ENCODE data around the gene BRINP3. TPM values are rescaled to one million over a fixed set of nuclear protein-coding genes. Genes with fewer than 3 reads are reported as not detected.

The BRINP3 gene
- total and polyA plus RNA-seq, 11 donors, result 0.15 to 2.7 (median 0.41) TPM; not detected in 3

GRCh38 chr1:190479516-190479915, 1.9 kb upstream of the BRINP3 start:
- ATAC-seq (peak in 1 of 4 donors; percentile 36), DNase-seq (peak in 1 of 5 donors; percentile 16)
- WGBS, 4 donors, result 33 to 51% (median 40%) methylated on average over 4 of the region's 4 CpGs
- TF ChIP-seq POLR2A (IDR thresholded peaks at IDR 0.05) (no peak), CTCF (IDR thresholded peaks at IDR 0.05) (peak in 1 of 12 donors; percentile 4)
- Histone ChIP-seq H3K27ac (no peak overlapping the region), H3K27me3 (peaks cover 0 to 45% (median 27%) of the 10 kb centered on the region in 9 donors), H3K4me3 (no peak overlapping the region), H3K36me3 (no peaks in the 10 kb centered on the region), H3K4me1 (peaks cover 0 to 10% (median 0%) of the 10 kb centered on the region in 12 donors), H3K9me3 (no peaks in the 10 kb centered on the region)
- intact Hi-C loops (cut with DNase I), result no loop called here

DNA sequence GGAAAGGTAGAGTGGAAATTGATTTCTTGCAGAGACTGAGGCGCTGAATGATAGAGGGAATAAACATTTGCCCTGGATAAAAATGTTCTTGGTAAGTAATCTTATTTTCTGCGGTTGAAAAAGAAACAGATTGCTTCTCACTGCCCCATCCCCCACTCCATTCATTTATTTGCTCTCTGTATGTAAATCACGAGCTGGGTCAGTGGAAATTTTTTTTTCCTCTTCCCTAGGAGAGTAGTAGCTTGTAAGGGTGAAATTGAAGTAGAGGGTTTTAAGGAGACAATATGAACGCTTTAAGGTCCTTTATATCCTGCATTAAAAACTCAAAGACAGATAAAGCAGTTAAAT, 1.4 kb upstream of the BRINP3 start:
- H3K9me3 ChIP-seq, result no peaks in the 10 kb centered on the region
- intact Hi-C loops (cut with DNase I), result no loop called here
- TF ChIP-seq CTCF (IDR thresholded peaks at IDR 0.05), result no peak
- no peak for TF ChIP-seq POLR2A (IDR thresholded peaks at IDR 0.05)
- H3K36me3 ChIP-seq, result no peaks in the 10 kb centered on the region
- H3K27me3 ChIP-seq, result peaks cover 0 to 47% (median 30%) of the 10 kb centered on the region in 9 donors
- H3K4me3 ChIP-seq, result peak overlapping the region in 9 of 12 donors; percentile 17 to 55 (median 34)
- no peak for DNase-seq
- ATAC-seq, result no peak
- 8 to 9% (median 8%) methylated on average over 4 of the region's 4 CpGs for whole genome bisulfite sequencing, 4 donors
- peaks cover 0 to 10% (median 0%) of the 10 kb centered on the region in 12 donors for H3K4me1 ChIP-seq
- H3K27ac ChIP-seq, result no peak overlapping the region

DNA sequence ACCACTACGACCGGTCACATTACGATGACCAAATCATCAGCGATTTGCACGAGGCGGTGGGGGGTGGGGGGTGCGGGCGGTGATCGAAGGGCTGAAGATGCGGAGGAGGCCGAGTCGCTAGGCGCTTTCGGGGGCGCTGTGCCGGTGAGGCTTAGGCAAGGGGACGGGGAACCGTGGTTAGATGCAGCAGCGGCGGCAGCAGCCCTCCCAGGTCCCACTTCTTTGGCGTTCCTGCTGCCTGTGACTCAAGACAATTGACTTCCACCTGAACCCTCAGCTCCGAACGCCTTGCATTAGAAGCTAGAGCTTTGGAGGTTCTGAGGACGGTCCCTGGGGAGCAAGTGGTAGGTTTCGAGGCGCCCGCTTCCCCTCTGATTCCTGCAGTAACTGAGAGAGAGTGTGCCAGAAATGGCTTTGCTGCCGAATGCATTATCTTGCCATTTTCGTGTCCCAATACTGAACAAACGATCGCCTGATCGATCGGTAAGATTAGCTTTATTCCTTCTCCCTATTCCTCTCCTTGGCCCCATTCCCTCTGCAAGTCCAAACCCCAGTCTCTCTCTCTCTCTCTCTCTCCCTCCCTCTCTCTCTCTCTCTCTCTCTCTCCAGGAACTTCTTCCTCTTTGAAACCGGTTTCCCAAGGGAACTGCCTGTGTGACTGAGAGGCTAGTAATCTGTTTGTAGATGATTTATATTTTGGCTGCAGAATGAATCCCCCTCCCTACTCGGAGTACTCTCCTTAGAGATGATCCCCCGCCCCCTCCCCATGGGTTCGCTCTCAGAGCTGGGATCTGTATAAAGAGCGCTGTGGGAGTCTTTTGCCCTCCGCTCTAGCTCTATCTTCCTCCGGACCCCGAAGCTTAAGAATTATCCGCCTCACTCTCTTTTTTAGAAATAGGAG, 735 bp upstream of the BRINP3 start:
- H3K4me1 ChIP-seq, result peaks cover 0 to 10% (median 0%) of the 10 kb centered on the region in 12 donors

More for the DNA sequence above, 735 bp upstream of the BRINP3 start:
- DNase-seq (peak in 1 of 5 donors; percentile 16), ATAC-seq (peak in 3 of 4 donors; percentile 49 to 53 (median 50))
- 1 to 2% (median 2%) methylated on average over 35 to 42 of the region's 42 CpGs for WGBS, 4 donors
- peak overlapping the region in 10 of 12 donors; percentile 17 to 55 (median 33) for H3K4me3 ChIP-seq
- intact Hi-C loops (cut with DNase I), result no loop called here
- H3K27me3 ChIP-seq, result peaks cover 0 to 49% (median 30%) of the 10 kb centered on the region in 9 donors
- no peaks in the 10 kb centered on the region for H3K36me3 ChIP-seq
- TF ChIP-seq CTCF (IDR thresholded peaks at IDR 0.05) (no peak), POLR2A (IDR thresholded peaks at IDR 0.05) (no peak)
- H3K9me3 ChIP-seq, result no peaks in the 10 kb centered on the region
- H3K27ac ChIP-seq, result peak overlapping the region in 1 of 12 donors; percentile 41
